Stimulated activated naive CD8-positive, alpha-beta T cell treated with anti-CD3 and anti-CD28 coated beads, Interleukin-15, amount 100 ng/mL, for 72 hours (primary cell): ENCODE measurements around the gene CCDC9B.

Experiments
- ATAC-seq: fragments of 150-1000 bp; cut with Tn5 transposase; 2 replicates; pipeline ENCODE4 v1.10.0; 2021; ENCODE audit warnings: mild to moderate bottlenecking, moderate library complexity
- DNase-seq, 2 donors: peaks; one replicate each; pipeline ENCODE4 v3.0.0; 2021 to 2022
- H3K27ac Mint-ChIP-seq, 2 donors: one replicate each; pipeline ENCODE4 v1.8.0; 2022; ENCODE audit warnings: mild to moderate bottlenecking in 2 of 2, mixed read lengths in 2 of 2, moderate library complexity in 2 of 2
- H3K27me3 Mint-ChIP-seq: one replicate; pipeline ENCODE4 v1.8.0; 2022; ENCODE audit warnings: mixed read lengths
- H3K4me1 Mint-ChIP-seq: one replicate; pipeline ENCODE4 v1.8.0; 2022; ENCODE audit warnings: mild to moderate bottlenecking, mixed read lengths
- H3K4me3 Mint-ChIP-seq, 2 donors: one replicate each; pipeline ENCODE4 v1.8.0; 2022; ENCODE audit warnings: mild to moderate bottlenecking in 2 of 2, mixed read lengths in 2 of 2, moderate library complexity in 1 of 2
- H3K9me3 Mint-ChIP-seq, 2 donors: one replicate each; pipeline ENCODE4 v1.8.0; 2022; ENCODE audit warnings: mixed read lengths in 2 of 2

The CCDC9B gene

GRCh38 chr15:40287505-40287904, 53.2 kb downstream of the CCDC9B start:
- no peaks in the 10 kb centered on the region for H3K9me3 Mint-ChIP-seq
- H3K27me3 Mint-ChIP-seq: peaks cover 18% of the 10 kb centered on the region
- ATAC-seq: no peak
- no peak overlapping the region for H3K27ac Mint-ChIP-seq
- peaks cover 7% of the 10 kb centered on the region for H3K4me1 Mint-ChIP-seq
- H3K4me3 Mint-ChIP-seq: no peak overlapping the region
- DNase-seq: no peak

GRCh38 chr15:40286794-40287193, 53.9 kb downstream of the CCDC9B start:
- DNase-seq (no peak), ATAC-seq (no peak)
- Mint-ChIP-seq H3K27ac (no peak overlapping the region), H3K9me3 (no peaks in the 10 kb centered on the region), H3K27me3 (peaks cover 19% of the 10 kb centered on the region), H3K4me3 (no peak overlapping the region), H3K4me1 (peaks cover 7% of the 10 kb centered on the region)

GRCh38 chr15:40286061-40286532, 54.6 kb downstream of the CCDC9B start:
- Mint-ChIP-seq H3K9me3 (no peaks in the 10 kb centered on the region), H3K27me3 (peaks cover 23% of the 10 kb centered on the region), H3K4me1 (peaks cover 10% of the 10 kb centered on the region), H3K4me3 (no peak overlapping the region), H3K27ac (peak overlapping the region in 1 of 2 donors; percentile 16)
- no peak for ATAC-seq
- DNase-seq: no peak

- Mint-ChIP-seq H3K4me3 (no peak overlapping the region), H3K27me3 (peaks cover 29% of the 10 kb centered on the region), H3K4me1 (peaks cover 14% of the 10 kb centered on the region), H3K9me3 (no peaks in the 10 kb centered on the region), H3K27ac (no peak overlapping the region)
- ATAC-seq (no peak), DNase-seq (no peak)
Measured at GRCh38 chr15:40285554-40286011, 55.2 kb downstream of the CCDC9B start.

GRCh38 chr15:40285151-40285550, 55.6 kb downstream of the CCDC9B start:
- Mint-ChIP-seq H3K4me3 (no peak overlapping the region), H3K27me3 (peaks cover 33% of the 10 kb centered on the region), H3K27ac (no peak overlapping the region), H3K9me3 (no peaks in the 10 kb centered on the region), H3K4me1 (peaks cover 14% of the 10 kb centered on the region)
- DNase-seq: no peak
- ATAC-seq: no peak

- Mint-ChIP-seq H3K27me3 (peaks cover 46% of the 10 kb centered on the region), H3K4me1 (peaks cover 14% of the 10 kb centered on the region), H3K4me3 (peak overlapping the region in 1 of 2 donors; percentile 21), H3K27ac (no peak overlapping the region), H3K9me3 (no peaks in the 10 kb centered on the region)
- DNase-seq (no peak), ATAC-seq (no peak)
Measured at GRCh38 chr15:40283615-40284300, 57.0 kb downstream of the CCDC9B start.

- Mint-ChIP-seq H3K27me3 (peaks cover 53% of the 10 kb centered on the region), H3K4me1 (peaks cover 14% of the 10 kb centered on the region), H3K9me3 (no peaks in the 10 kb centered on the region), H3K4me3 (peak within 1 kb of the TSS; percentile 80 to 85), H3K27ac (no peak within 1 kb of the TSS)
- ATAC-seq: peak; percentile 69
- DNase-seq: peak in 1 of 2 donors; percentile 43
Measured at GRCh38 chr15:40282869-40283614, 57.7 kb downstream of the CCDC9B start, which contains the start of gene ANKRD63. ANKRD63 (minus strand) TSS chr15:40283064; CDS start chr15:40282586, 478 bp downstream.

GRCh38 chr15:40282147-40282868, 58.4 kb downstream of the CCDC9B start:
- no peaks in the 10 kb centered on the region for H3K9me3 Mint-ChIP-seq
- H3K4me3 Mint-ChIP-seq: peak overlapping the region; percentile 80 to 85
- H3K27ac Mint-ChIP-seq: no peak overlapping the region
- peak; percentile 56 to 67 for DNase-seq
- peaks cover 16% of the 10 kb centered on the region for H3K4me1 Mint-ChIP-seq
- peak; percentile 74 for ATAC-seq
- peaks cover 60% of the 10 kb centered on the region for H3K27me3 Mint-ChIP-seq

GRCh38 chr15:40281801-40282146, 59.0 kb downstream of the CCDC9B start:
- Mint-ChIP-seq H3K27me3 (peaks cover 66% of the 10 kb centered on the region), H3K4me1 (peaks cover 21% of the 10 kb centered on the region), H3K27ac (no peak overlapping the region), H3K4me3 (peak overlapping the region in 1 of 2 donors; percentile 39), H3K9me3 (no peaks in the 10 kb centered on the region)
- DNase-seq (no peak), ATAC-seq (no peak)
